ENCODE measurements around the gene ST8SIA5. TPM values are rescaled to one million over a fixed set of nuclear protein-coding genes. Genes with fewer than 3 reads are reported as not detected.

ST8SIA5 gene
- total RNA-seq, 1 experiment from 2014 or later, result not detected

DNA sequence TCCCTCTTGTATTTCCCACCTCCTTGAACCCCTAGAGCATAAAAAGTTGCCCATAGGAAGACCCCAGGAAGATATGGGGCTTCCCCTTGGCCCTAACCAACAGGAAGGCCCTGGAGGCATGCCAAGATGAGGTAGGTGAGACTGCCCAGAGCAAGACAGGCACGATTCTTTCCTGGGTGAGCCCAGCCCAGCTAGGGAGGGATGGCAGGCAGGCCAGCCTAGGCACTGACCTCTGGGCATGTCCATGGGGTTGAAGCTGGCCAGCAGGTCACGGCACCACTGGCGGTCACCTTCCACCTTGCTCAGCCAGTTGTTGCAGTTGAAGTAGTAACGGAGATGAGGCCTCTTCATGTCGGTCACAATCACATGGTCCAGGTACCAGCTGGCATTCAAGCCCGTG is 117.5 kb downstream of the ST8SIA5 start:
- Histone ChIP-seq H3K27me3 (ENCODE audit: insufficient read depth, low read depth) (peaks cover 35% of the 10 kb centered on the region), H3K9me3 (ENCODE audit: insufficient read depth, low read depth) (no peaks in the 10 kb centered on the region), H4K20me1 (ENCODE audit: insufficient read depth) (no peaks in the 10 kb centered on the region), H3K79me2 (ENCODE audit: low read depth) (no peaks in the 10 kb centered on the region), H3K27ac (no peak overlapping the region), H2AFZ (no peak overlapping the region), H3F3A (ENCODE audit: insufficient read depth, low read depth) (no peaks in the 10 kb centered on the region), H3K36me3 (ENCODE audit: low read depth) (no peaks in the 10 kb centered on the region), H3K4me1 (replicated peaks; ENCODE audit: insufficient read depth) (no peaks in the 10 kb centered on the region), H3K4me2 (no peak overlapping the region), H3K9me2 (ENCODE audit: insufficient read depth) (no peaks in the 10 kb centered on the region), H3K4me3 (no peak overlapping the region)
- no TSS peak for BruUV-seq (replicated peaks)
- POLR2A ChIA-PET (ENCODE audit: unreplicated experiment), result no interaction called here
- intact Hi-C loops (cut with micrococcal nuclease; ENCODE audit: unreplicated experiment), result no loop called here
- CTCF ChIA-PET, result no interaction called here
- DNase-seq, result no peak
- TF ChIP-seq EZH2 (IDR thresholded peaks at IDR 0.05; ENCODE audit: low read depth), result no peak

DNA sequence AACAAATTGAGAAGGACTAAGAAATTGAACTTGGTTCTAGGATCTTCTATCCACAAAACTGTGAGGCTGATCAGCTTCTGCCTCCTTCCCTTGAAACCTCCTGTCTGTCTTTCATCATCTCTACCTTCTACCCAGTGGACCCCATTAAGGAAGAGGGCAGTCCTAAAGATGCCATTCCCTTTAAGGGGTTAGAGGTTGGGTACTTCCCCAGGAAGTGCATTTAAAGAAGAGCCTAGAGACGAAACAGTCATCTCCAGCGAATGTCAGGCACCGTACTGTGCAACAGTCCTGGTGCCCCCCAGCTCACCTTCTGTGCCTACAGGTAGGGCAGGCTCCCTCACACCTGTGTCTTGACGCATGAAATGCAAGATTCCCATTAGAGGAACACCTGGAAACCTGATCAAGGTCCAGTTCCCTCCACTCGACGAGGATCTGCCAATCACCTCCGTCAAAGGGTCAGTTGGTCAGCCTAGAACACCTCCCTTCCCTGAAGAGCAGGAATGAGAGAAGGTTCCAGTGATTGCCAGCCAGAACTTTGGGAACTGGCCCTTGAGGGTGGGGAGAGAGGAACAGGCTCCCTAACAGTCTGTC is 120.7 kb downstream of the ST8SIA5 start:
- no peak for DNase-seq
- Histone ChIP-seq H4K20me1 (ENCODE audit: insufficient read depth) (no peaks in the 10 kb centered on the region), H3K9me3 (ENCODE audit: insufficient read depth, low read depth) (no peaks in the 10 kb centered on the region), H3K27me3 (ENCODE audit: insufficient read depth, low read depth) (peaks cover 31% of the 10 kb centered on the region), H3K9me2 (ENCODE audit: insufficient read depth) (no peaks in the 10 kb centered on the region), H3K4me2 (no peak overlapping the region), H3F3A (ENCODE audit: insufficient read depth, low read depth) (no peaks in the 10 kb centered on the region), H3K27ac (no peak overlapping the region), H3K36me3 (ENCODE audit: low read depth) (no peaks in the 10 kb centered on the region), H2AFZ (no peak overlapping the region), H3K4me3 (no peak overlapping the region), H3K79me2 (ENCODE audit: low read depth) (no peaks in the 10 kb centered on the region), H3K4me1 (replicated peaks; ENCODE audit: insufficient read depth) (no peaks in the 10 kb centered on the region)
- ChIA-PET CTCF (no interaction called here), POLR2A (ENCODE audit: unreplicated experiment) (no interaction called here)
- TF ChIP-seq, protein P1, sequence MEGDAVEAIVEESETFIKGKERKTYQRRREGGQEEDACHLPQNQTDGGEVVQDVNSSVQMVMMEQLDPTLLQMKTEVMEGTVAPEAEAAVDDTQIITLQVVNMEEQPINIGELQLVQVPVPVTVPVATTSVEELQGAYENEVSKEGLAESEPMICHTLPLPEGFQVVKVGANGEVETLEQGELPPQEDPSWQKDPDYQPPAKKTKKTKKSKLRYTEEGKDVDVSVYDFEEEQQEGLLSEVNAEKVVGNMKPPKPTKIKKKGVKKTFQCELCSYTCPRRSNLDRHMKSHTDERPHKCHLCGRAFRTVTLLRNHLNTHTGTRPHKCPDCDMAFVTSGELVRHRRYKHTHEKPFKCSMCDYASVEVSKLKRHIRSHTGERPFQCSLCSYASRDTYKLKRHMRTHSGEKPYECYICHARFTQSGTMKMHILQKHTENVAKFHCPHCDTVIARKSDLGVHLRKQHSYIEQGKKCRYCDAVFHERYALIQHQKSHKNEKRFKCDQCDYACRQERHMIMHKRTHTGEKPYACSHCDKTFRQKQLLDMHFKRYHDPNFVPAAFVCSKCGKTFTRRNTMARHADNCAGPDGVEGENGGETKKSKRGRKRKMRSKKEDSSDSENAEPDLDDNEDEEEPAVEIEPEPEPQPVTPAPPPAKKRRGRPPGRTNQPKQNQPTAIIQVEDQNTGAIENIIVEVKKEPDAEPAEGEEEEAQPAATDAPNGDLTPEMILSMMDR (conservative IDR thresholded peaks at IDR 0.05), result no peak
- TF ChIP-seq EZH2 (IDR thresholded peaks at IDR 0.05; ENCODE audit: low read depth), result no peak
- intact Hi-C loops (cut with micrococcal nuclease; ENCODE audit: unreplicated experiment), result no loop called here
- no TSS peak for BruUV-seq (replicated peaks)

DNA sequence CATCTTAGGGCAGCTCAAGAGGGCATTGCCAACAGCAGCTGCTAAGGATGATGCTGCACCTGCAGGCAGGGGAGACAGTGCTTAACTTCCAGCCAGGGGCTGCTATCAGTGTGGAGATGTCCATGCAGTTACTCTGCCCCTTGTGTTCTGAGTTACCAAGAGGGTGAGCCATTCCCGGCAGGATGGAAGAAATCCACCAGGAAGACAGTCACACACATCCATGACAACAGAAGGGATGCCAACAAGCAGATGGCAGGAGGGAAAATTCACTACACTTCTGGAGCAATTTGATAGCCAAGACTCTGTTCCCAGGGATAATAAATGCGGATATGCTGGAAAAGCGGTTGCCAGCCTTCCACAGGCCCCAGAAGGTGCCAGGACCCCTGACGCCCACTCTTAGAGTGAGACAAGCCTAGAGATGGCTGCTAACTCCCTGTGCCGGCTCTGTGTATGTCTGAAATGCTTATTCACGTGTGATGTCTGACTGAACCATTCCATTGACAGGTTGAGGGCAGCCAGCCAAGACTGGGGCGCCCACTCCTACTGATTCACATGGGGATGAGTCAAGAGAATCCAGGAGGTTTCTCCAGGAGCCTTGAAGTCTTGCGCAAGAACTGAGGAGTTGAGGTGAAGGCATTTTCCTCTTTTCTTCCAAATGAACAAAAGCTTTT is 124.3 kb downstream of the ST8SIA5 start:
- H3K79me2 ChIP-seq (ENCODE audit: low read depth), result no peaks in the 10 kb centered on the region
- TF ChIP-seq EZH2 (IDR thresholded peaks at IDR 0.05; ENCODE audit: low read depth), result no peak
- TF ChIP-seq, protein P1 (conservative IDR thresholded peaks at IDR 0.05), result no peak
- no peak overlapping the region for H3K27ac ChIP-seq
- H3K36me3 ChIP-seq (ENCODE audit: low read depth), result no peaks in the 10 kb centered on the region
- peaks cover 30% of the 10 kb centered on the region for H3K27me3 ChIP-seq (ENCODE audit: insufficient read depth, low read depth)
- no peak overlapping the region for H3K4me3 ChIP-seq
- ChIA-PET POLR2A (ENCODE audit: unreplicated experiment) (no interaction called here), CTCF (no interaction called here)
- no peaks in the 10 kb centered on the region for H4K20me1 ChIP-seq (ENCODE audit: insufficient read depth)
- H3K4me1 ChIP-seq (replicated peaks; ENCODE audit: insufficient read depth), result no peaks in the 10 kb centered on the region
- H3F3A ChIP-seq (ENCODE audit: insufficient read depth, low read depth), result no peaks in the 10 kb centered on the region
- no peak overlapping the region for H2AFZ ChIP-seq
- no peak overlapping the region for H3K4me2 ChIP-seq
- intact Hi-C loops (cut with micrococcal nuclease; ENCODE audit: unreplicated experiment), result no loop called here
- DNase-seq, result no peak
- no peaks in the 10 kb centered on the region for H3K9me2 ChIP-seq (ENCODE audit: insufficient read depth)
- BruUV-seq (replicated peaks), result no TSS peak
- H3K9me3 ChIP-seq (ENCODE audit: insufficient read depth, low read depth), result no peaks in the 10 kb centered on the region

DNA sequence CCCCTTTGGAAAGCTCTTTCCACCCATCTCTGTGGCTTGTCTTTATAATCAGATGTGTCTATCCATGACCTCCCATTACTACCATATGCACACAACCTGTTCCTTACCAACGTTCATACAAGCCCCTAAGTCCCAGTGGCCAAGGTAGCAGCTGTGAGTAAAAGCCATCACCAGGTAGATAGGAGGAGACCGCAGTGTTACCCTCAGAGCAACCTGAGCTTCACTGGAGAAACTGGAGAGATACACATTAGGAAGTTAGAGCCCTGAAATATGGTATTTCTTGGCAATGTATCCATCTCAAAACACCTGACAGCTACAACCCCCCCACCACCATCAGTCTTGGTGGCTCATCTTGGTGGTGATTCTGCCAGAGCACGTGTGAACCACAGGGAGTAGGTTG is 125.9 kb downstream of the ST8SIA5 start:
- no peaks in the 10 kb centered on the region for H3K4me1 ChIP-seq (replicated peaks; ENCODE audit: insufficient read depth)
- no peaks in the 10 kb centered on the region for H4K20me1 ChIP-seq (ENCODE audit: insufficient read depth)
- BruUV-seq (replicated peaks), result no TSS peak
- no peak overlapping the region for H2AFZ ChIP-seq
- no peak overlapping the region for H3K4me2 ChIP-seq
- no peaks in the 10 kb centered on the region for H3K9me2 ChIP-seq (ENCODE audit: insufficient read depth)
- no peaks in the 10 kb centered on the region for H3K9me3 ChIP-seq (ENCODE audit: insufficient read depth, low read depth)
- no peak overlapping the region for H3K27ac ChIP-seq
- intact Hi-C loops (cut with micrococcal nuclease; ENCODE audit: unreplicated experiment), result no loop called here
- ChIA-PET CTCF (no interaction called here), POLR2A (ENCODE audit: unreplicated experiment) (no interaction called here)
- DNase-seq, result no peak
- TF ChIP-seq, protein P1 (conservative IDR thresholded peaks at IDR 0.05), result no peak
- no peak for TF ChIP-seq EZH2 (IDR thresholded peaks at IDR 0.05; ENCODE audit: low read depth)
- no peaks in the 10 kb centered on the region for H3K36me3 ChIP-seq (ENCODE audit: low read depth)
- H3K79me2 ChIP-seq (ENCODE audit: low read depth), result no peaks in the 10 kb centered on the region
- peaks cover 34% of the 10 kb centered on the region for H3K27me3 ChIP-seq (ENCODE audit: insufficient read depth, low read depth)
- H3K4me3 ChIP-seq, result no peak overlapping the region
- no peaks in the 10 kb centered on the region for H3F3A ChIP-seq (ENCODE audit: insufficient read depth, low read depth)

All from PC-9 (cell line).